ENCODE results near the gene COA8. TPM values are rescaled to one million over a fixed set of nuclear protein-coding genes. Genes with fewer than 3 reads are reported as not detected.

COA8 gene
- total and polyA plus RNA-seq, 9 of the 15 experiments (the other 6 are each of a cell fraction or from before 2014, with no cell fraction given) = 5.0 to 35.3 (median 25.7) TPM

- TF ChIP-seq MBD1 (CRISPR knock-in tag; IDR thresholded peaks at IDR 0.05) (no peak), MYBL2 (IDR thresholded peaks at IDR 0.05; ENCODE audit: low read depth) (no peak), MYBL2 (CRISPR knock-in tag; IDR thresholded peaks at IDR 0.05; ENCODE audit: borderline replicate concordance) (no peak), ZNF282 (CRISPR knock-in tag; IDR thresholded peaks at IDR 0.05) (no peak), ZC3H11A (IDR thresholded peaks at IDR 0.05; ENCODE audit: low read depth, low read length) (no peak), ZNF274 (IDR thresholded peaks at IDR 0.05; ENCODE audit: borderline replicate concordance, low read depth, low read length) (no peak)
Measured at GRCh38 chr14:103581206-103581605, 18.4 kb downstream of the COA8 start (continued).

GRCh38 chr14:103581954-103582703, 19.4 kb downstream of the COA8 start:
- FAIRE-seq (no peak), ATAC-seq (no peak), DNase-seq (ENCODE audit: extremely low read depth in 1 of 4, low spot score in 3 of 4) (no peak)
- no peak overlapping the region for H3K4me2 ChIP-seq (ENCODE audit: insufficient read depth, low read length)
- POLR2A ChIA-PET = no interaction called here
- 88% methylated on average over 19 of the region's 26 CpGs for WGBS (ENCODE audit: insufficient coverage, low coverage, missing lambda C conversion rate)
- H3K27me3 ChIP-seq (ENCODE audit: control insufficient read depth in 2 of 2, insufficient read depth in 2 of 2, low read length in 2 of 2) = no peaks in the 10 kb centered on the region
- no TSS peak for BruUV-seq (replicated peaks)
- intact Hi-C loops (cut with micrococcal nuclease) (no loop called here), in situ Hi-C loops (cut with MboI) (no loop called here)
- CTCF ChIA-PET (ENCODE audit: low intra/inter-chr PET ratio) = no interaction called here
- TF ChIP-seq POLR2G (IDR thresholded peaks at IDR 0.05; ENCODE audit: low read depth, low read length) = peak; percentile 38
- TF ChIP-seq SNIP1 (IDR thresholded peaks at IDR 0.05; ENCODE audit: low read depth) = no peak
- no peak for TF ChIP-seq ZNF707 (CRISPR knock-in tag; conservative IDR thresholded peaks at IDR 0.05)
- TF ChIP-seq ATF1 (CRISPR knock-in tag; IDR thresholded peaks at IDR 0.05) = no peak
- no peak for TF ChIP-seq ATF1 (tag; IDR thresholded peaks at IDR 0.05)
- TF ChIP-seq ADNP (tag; IDR thresholded peaks at IDR 0.05) = no peak
- no peak for TF ChIP-seq PREB (CRISPR knock-in tag; IDR thresholded peaks at IDR 0.05)
- no peak for TF ChIP-seq GTF3C2 (IDR thresholded peaks at IDR 0.05; ENCODE audit: borderline replicate concordance, extremely low read depth, insufficient read length)
- TF ChIP-seq KDM4B (IDR thresholded peaks at IDR 0.05; ENCODE audit: borderline replicate concordance in 2 of 2, low read depth in 1 of 2) = no peak
- H4K20me1 ChIP-seq (replicated peaks; ENCODE audit: control insufficient read depth, insufficient read depth, low read length) = 0 out of 2 replicates have a peak, but pooled peaks cover 7% of the 10 kb centered on the region
- peaks cover 8% of the 10 kb centered on the region; the same call in 1 of the 3 replicates for H3K36me3 ChIP-seq (ENCODE audit: control insufficient read depth, insufficient read depth, low read length)
- no peak overlapping the region for H3K9ac ChIP-seq (ENCODE audit: insufficient read depth in 1 of 2, low read depth in 2 of 2, low read length in 2 of 2)
- H3K4me3 ChIP-seq = no peak overlapping the region
- no peak overlapping the region for H2AFZ ChIP-seq (ENCODE audit: low read depth, low read length)
- no peaks in the 10 kb centered on the region for H3K4me1 ChIP-seq (replicated peaks in 1 of 2; ENCODE audit: control insufficient read depth in 2 of 2, insufficient read depth in 2 of 2, low read length in 2 of 2)
- no peaks in the 10 kb centered on the region for H3K79me2 ChIP-seq (ENCODE audit: control insufficient read depth, insufficient read depth, low read length)
- no peak overlapping the region for H3K27ac ChIP-seq (ENCODE audit: extremely low read depth, low read depth, low read length)
- H3K9me1 ChIP-seq (ENCODE audit: control insufficient read depth, insufficient read depth, low read length) = no peaks in the 10 kb centered on the region
- no peaks in the 10 kb centered on the region for H3K9me3 ChIP-seq (replicated peaks; ENCODE audit: control insufficient read depth, insufficient read depth, low read depth, low read length)
